ENCODE measurements around the gene KDELR3.

KDELR3 gene

DNA sequence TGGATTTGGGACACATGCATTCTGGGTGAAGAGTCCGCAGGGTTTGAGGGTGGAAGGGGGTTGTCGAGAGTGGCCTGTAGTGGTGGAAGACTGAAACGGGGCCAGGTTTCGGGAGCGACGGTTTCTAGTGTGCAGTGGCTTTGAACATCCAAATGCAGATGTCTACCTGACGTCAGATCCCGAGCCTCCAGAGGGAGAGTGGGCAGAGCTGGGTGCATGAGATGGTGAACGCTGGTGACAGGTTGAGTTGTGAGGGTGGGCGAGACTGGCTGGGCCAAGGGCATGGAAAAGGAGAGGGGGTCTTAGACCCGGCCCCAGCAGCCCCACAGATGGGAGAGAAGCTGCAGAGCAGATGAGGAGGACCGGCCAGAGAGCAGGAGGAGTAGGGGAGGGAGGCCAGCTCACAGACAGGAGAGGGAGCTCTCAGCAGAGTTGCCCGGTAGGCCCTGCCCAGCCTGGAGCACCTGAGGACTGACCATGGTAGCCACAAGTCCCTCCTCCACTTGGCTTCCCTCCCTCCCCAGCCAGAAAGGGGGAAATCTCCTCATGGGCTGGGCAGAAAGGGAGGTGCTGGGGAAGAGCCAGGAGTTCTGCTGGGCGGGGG, 27.0 kb upstream of the KDELR3 start:
- no peak for DNase-seq

- DNase-seq = no peak
Measured at GRCh38 chr22:38441620-38442287, 26.1 kb upstream of the KDELR3 start.

GRCh38 chr22:38442967-38443627, 24.8 kb upstream of the KDELR3 start:
- DNase-seq = no peak

- DNase-seq = no peak
Measured at GRCh38 chr22:38443628-38444521, 24.0 kb upstream of the KDELR3 start.

DNA sequence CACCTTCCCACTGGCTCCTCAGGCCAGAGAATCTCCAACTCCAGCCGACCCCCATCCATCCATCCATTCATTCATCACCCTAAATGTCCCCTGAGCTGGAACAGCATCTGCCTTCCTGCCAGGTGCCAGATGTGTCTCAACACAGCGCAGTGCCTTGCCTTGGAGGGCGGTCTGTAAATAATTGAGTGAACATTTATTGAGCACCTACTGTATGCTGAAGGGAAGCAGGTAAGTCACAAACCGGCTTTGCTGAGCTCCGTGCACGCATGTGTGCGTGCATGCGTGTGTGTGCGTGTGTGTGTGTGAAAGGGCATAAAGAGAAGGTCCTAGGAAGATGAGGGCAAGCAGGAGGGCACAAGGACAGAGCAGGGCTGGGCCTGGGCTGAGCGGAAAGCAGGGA, 23.1 kb upstream of the KDELR3 start:
- DNase-seq = no peak

GRCh38 chr22:38446018-38446601, 21.8 kb upstream of the KDELR3 start:
- DNase-seq = no peak

DNA sequence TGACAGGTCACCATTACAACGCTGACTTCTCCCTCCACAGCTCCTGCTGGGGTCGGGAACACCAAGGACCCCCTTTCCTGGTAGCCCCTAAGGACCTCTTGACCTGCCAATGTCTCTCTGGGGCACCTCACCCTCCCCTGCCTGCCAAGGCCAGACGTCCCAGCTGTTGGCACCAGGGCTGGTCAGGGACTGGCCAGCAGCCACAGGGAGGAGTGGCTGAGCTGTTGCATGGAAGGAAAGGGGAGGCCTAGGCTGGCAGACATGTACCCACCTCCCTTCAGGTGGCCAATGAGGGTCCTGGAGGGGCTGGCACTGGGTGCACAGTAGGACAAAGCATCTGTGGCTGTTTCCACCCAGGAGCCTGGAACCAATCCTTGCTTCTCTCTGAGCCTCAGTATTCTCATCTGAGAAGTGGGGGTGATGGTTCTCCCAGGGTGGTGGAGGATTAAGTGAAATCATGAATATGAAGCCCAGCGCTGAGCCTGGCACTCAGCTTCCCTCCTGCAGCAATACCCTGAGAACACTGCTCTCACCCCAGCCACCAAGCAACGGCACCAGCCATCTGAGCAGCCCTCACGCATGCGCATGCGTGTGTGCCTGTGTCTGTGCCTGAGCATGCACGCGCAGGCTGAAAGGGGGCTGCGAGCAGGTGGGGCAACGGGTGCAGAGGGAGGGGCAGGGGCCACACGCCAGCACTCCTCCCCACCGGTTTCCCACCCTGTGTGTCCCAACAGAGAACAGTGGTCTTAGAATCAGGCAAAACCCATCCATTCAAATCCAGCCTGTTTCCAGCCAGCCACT, 18.8 kb upstream of the KDELR3 start:
- DNase-seq = no peak

DNA sequence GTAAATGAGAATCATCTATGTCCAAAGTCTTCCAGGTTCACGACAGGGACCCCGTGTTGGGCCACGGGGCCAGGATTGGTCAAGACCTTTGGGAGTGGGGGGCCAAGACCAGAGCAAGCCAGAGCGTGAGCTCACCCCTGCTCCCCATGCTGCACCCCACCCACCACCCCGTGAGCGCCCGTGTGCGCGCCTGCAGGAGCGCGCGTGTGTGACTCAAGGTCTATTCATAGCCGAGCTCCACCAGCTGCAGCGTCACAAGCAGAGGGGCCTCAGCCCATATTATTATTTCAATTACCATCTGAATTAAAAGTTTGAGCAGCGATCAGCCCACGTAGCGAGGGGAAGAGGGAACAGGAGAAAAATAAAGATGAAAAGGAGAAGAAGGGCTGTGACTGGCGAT, 18.1 kb upstream of the KDELR3 start:
- no peak for DNase-seq

- no peak for DNase-seq
Measured at GRCh38 chr22:38450234-38450797, 17.6 kb upstream of the KDELR3 start.

GRCh38 chr22:38451404-38451803, 16.5 kb upstream of the KDELR3 start:
- DNase-seq = no peak

DNA sequence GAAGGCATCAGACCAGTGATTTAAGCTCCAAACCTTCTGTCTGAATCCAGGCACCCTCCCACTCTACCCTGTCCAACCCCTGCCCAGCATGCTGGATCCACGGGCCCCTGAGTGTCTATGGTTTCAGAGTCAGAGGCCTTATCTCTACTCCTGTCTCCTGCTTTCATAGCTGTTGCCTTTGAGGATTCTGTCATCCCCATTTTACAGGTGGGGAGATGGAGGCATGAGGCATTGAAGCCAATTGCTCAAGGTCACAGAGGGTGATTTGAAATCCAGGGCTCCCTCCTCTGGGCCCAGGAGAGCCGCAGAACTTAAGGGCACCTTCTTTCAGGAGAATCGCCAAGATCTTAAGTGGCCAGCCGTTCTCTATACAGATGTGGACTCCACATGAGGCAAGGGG, 16.0 kb upstream of the KDELR3 start:
- DNase-seq = no peak

- no peak for DNase-seq
Measured at GRCh38 chr22:38452373-38453065, 15.4 kb upstream of the KDELR3 start.

GRCh38 chr22:38453066-38453672, 14.7 kb upstream of the KDELR3 start:
- no peak for DNase-seq

GRCh38 chr22:38453996-38454352, 13.9 kb upstream of the KDELR3 start:
- no peak for DNase-seq

DNA sequence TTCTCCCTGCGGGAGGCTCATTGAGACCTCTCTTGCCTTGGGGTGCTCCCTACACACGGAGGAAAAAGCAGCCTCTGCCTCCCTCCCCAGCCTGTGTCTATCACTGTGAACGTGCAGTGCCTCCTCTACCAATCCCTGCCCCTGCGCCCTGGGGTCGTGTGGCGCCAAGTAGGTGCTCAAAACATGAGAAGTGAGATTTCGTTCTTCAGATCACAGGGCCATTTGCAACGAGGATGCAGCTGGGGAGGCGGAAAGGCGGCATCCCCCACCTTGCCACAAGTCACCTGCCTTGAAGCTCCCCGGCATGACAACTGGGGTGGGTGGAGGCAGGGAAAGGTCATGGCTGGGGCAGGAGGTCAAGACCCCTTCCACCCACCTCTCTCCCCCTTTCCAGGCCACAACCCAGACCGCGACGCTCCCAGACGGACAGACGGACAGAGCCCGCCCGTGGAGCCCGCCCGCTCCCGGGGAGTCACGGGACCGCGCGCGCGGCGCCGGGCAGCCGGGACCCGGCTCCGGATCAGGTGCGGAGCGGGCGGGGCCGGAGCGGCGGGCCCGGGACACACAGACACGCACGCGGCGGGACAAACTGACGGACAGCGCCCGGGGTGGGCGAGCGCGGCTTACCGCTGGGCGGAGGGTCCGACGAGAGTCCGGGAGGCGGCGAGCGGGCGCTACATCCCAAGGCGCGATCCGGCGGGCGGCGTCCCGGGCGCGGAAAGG, 13.4 kb upstream of the KDELR3 start:
- no peak for DNase-seq

DNA sequence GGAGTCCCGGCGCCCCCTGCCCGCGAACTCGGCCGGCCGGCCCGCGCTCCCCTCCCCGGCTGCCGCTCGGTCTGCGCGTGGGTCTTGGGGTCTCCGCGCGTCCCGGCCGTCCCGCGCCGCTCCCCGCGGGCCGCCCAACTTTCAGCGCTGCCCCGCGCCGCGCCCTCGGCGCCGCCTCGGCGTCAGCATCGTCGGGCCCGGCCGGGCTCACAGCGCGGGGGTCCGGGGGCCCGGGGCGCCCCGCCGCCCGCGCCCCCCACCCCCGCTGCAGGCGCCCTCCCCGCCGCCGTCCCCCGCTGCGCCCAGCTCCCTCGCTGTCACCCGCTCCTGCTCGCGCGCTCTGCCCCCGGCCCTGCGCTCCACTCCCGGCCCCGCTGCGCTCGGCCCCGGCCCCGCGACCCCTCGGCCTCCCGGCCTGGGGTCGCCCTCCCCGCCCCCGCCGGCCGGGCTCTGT, 12.8 kb upstream of the KDELR3 start, which contains the start of gene KCNJ4:
TSS of gene KCNJ4 (minus strand) at position 124 of the 454 bp plus-strand sequence. CDS start 27,067 bp downstream, outside the sequence.
- DNase-seq = no peak

DNA sequence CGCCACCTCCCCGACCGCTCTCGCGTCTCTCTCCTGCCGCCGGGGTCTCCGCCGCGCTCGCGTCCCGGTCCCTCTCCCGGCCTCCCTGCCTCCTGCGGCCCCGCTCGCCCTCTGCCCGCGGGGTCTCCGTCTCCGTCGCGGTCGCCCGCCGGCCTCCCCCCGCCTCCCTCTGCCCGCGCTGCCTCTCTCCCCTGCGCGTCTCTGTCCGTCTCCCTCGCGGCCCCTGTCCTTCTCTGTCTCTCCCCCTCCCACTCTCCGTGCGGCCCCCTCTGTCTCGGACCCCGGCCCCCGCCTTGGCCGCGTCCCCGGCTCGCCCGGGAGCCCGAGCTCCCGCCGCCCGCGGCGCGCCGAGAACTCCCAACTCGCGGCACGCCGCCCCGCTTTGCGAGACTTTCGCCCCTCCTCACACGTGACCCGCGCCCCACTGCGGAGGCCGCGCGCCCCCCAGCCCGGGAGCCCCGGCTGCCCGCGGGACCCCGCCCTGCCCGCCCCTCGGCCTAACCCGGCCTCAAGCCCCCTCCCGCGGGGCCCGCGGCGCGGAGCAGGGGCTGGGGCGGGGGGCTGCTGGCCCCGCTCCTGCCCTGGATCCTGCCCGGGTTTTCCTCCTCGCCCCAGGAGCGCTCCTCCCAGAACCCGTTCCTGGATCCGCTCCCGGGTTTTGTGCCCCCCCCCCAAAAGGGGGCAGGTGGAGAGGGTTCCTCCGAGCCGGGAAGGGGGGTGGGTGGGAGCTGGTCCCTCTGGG, 12.2 kb upstream of the KDELR3 start:
- DNase-seq = no peak

DNA sequence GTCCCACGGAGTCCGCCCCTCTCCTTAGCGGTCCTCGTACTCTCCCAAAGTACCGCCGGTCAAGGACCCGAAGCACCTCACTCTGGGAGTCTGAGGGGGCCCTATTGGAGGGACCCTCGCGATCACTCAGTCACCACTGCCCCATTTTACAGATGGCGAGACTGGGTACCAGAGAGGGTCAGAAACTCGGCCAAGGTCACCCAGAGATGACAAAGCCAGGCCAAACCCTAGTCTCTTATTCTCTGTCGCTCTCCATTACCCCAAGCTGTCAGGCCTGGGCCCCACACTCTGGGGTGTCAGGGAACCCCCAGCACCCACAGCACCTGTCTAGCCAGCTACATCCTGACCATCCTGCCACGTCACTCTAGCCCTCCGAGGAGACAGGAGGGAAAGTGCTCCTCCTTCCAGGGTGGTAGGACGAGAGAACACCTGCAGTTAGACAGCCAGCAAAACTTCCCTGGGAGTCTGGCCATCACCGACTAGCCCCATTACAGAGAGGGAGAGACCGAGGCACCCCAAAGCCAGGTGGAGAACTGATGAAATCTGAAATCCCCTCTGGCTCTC, 11.5 kb upstream of the KDELR3 start:
- DNase-seq = no peak

Measured in MV-4-11 (cell line).